T-helper 22 cell (primary cell): ENCODE data around the gene GLIS1.

Experiments used
- DNase-seq: peaks from one replicate; pipeline ENCODE4 v3.0.0-alpha.2; 2020; ENCODE audit warnings: low read depth

The GLIS1 gene

GRCh38 chr1:53638360-53639035, 100.5 kb downstream of the GLIS1 start:
- no peak for DNase-seq

GRCh38 chr1:53637511-53638359, 101.2 kb downstream of the GLIS1 start:
- DNase-seq = no peak

- no peak for DNase-seq
These were observed 102.3 kb downstream of the GLIS1 start for GRCh38 chr1:53636621-53637171.

GRCh38 chr1:53634571-53634979, 104.4 kb downstream of the GLIS1 start:
- DNase-seq = no peak

GRCh38 chr1:53633073-53633704, 105.8 kb downstream of the GLIS1 start:
- DNase-seq = no peak

GRCh38 chr1:53631622-53632310, 107.2 kb downstream of the GLIS1 start:
- DNase-seq = no peak

- DNase-seq = no peak
These were observed 109.8 kb downstream of the GLIS1 start for GRCh38 chr1:53629101-53629691.

GRCh38 chr1:53628286-53628955, 110.5 kb downstream of the GLIS1 start:
- DNase-seq = no peak

GRCh38 chr1:53627666-53628065, 111.3 kb downstream of the GLIS1 start:
- no peak for DNase-seq

- no peak for DNase-seq
These were observed 111.9 kb downstream of the GLIS1 start for GRCh38 chr1:53627031-53627430.

- DNase-seq = no peak
These were observed 112.3 kb downstream of the GLIS1 start for GRCh38 chr1:53626616-53627015.

GRCh38 chr1:53625766-53626520, 113.0 kb downstream of the GLIS1 start:
- no peak for DNase-seq

GRCh38 chr1:53625049-53625448, 113.9 kb downstream of the GLIS1 start:
- no peak for DNase-seq

- DNase-seq = no peak
These were observed 116.4 kb downstream of the GLIS1 start for GRCh38 chr1:53622531-53622930.

GRCh38 chr1:53621144-53621543, 117.8 kb downstream of the GLIS1 start:
- no peak for DNase-seq

- DNase-seq = no peak
These were observed 118.7 kb downstream of the GLIS1 start for GRCh38 chr1:53620061-53620855.

GRCh38 chr1:53619367-53620060, 119.5 kb downstream of the GLIS1 start:
- no peak for DNase-seq

- DNase-seq = no peak
These were observed 120.2 kb downstream of the GLIS1 start for GRCh38 chr1:53618500-53619366.
